Lower leg skin (tissue), 4 donors: ENCODE measurements around the gene PRR29. TPM values are rescaled to one million over a fixed set of nuclear protein-coding genes. Genes with fewer than 3 reads are reported as not detected.

Source experiments
- DNase-seq, 2 donors: peaks; one replicate each; pipeline ENCODE4 v3.0.0-alpha.2; 2019; ENCODE audit warnings: low spot score in 2 of 2
- H3K4me3 ChIP-seq: fragments of 200-600 bp; sonication (generic); 2 replicates; pipeline ENCODE4 v1.5.1; 2017; ENCODE audit warnings: mild to moderate bottlenecking, low read depth; ENCODE audit not compliant: poor library complexity, severe bottlenecking
- CTCF ChIP-seq, 3 donors: fragments of 450-650 bp; IDR thresholded peaks; one replicate each; pipeline ENCODE4 v1.5.1; 2016; ENCODE audit warnings: antibody characterized with exemption in 3 of 3, mild to moderate bottlenecking in 3 of 3, moderate library complexity in 2 of 3
- POLR2A ChIP-seq, 2 donors: fragments of 450-650 bp; IDR thresholded peaks; one replicate each; pipeline ENCODE4 v1.6.1; 2016 to 2017; ENCODE audit warnings: antibody characterized with exemption in 2 of 2, mild to moderate bottlenecking in 1 of 2, moderate library complexity in 1 of 2
- WGBS, 2 donors: methylation state at CpG; one replicate each; pipeline ENCODE4 v1.1.5; 2018; 5-methylcytosine and 5-hydroxymethylcytosine counted together
- intact Hi-C: fragments of 100-400 bp; cut with DNase I; formaldehyde crosslinking; loops from one replicate; pipeline ENCODE4 v1.15.0; 2023; ENCODE audit warnings: low total_unique reads
- total RNA-seq, 4 donors: library from RNA; depleted of rRNA; stranded (reverse); fragments of >200 nt; gene quantifications; one replicate each; pipeline ENCODE4 v1.1.0, GENCODE V29; 2016

Gene PRR29
- total RNA-seq, 4 donors from 2014 or later = 0.17 TPM; not detected in 3

GRCh38 chr17:63955232-63955631 lies 42.9 kb upstream of the PRR29 start:
- intact Hi-C loops = no loop called here
- H3K4me3 ChIP-seq = no peak overlapping the region
- no peak for DNase-seq
- no peak for TF ChIP-seq CTCF (IDR thresholded peaks at IDR 0.05)
- no peak for TF ChIP-seq POLR2A (IDR thresholded peaks at IDR 0.05)
- WGBS, 2 donors = 81 to 84% methylated on average over 11 of the region's 11 CpGs

GRCh38 chr17:63955791-63956190 lies 42.4 kb upstream of the PRR29 start:
- intact Hi-C loops = no loop called here
- WGBS, 2 donors = 80 to 90% methylated on average over 3 to 4 of the region's 4 CpGs
- no peak overlapping the region for H3K4me3 ChIP-seq
- TF ChIP-seq POLR2A (IDR thresholded peaks at IDR 0.05) (no peak), CTCF (IDR thresholded peaks at IDR 0.05) (no peak)
- DNase-seq = no peak

GRCh38 chr17:63956296-63956920 lies 41.7 kb upstream of the PRR29 start:
- WGBS, 2 donors = 96 to 97% methylated on average over 5 of the region's 5 CpGs

GRCh38 chr17:63960006-63960405 lies 38.1 kb upstream of the PRR29 start:
- TF ChIP-seq CTCF (IDR thresholded peaks at IDR 0.05) (no peak), POLR2A (IDR thresholded peaks at IDR 0.05) (no peak)

More at GRCh38 chr17:63956296-63956920, 41.7 kb upstream of the PRR29 start:
- no peak for TF ChIP-seq CTCF (IDR thresholded peaks at IDR 0.05)
- TF ChIP-seq POLR2A (IDR thresholded peaks at IDR 0.05) = no peak
- H3K4me3 ChIP-seq = no peak overlapping the region
- intact Hi-C loops = no loop called here
- no peak for DNase-seq

GRCh38 chr17:63960430-63960829 lies 37.7 kb upstream of the PRR29 start:
- WGBS, 2 donors = 61 to 73% methylated on average over 7 of the region's 7 CpGs
- intact Hi-C loops = no loop called here
- H3K4me3 ChIP-seq = no peak overlapping the region
- DNase-seq = no peak
- no peak for TF ChIP-seq POLR2A (IDR thresholded peaks at IDR 0.05)
- no peak for TF ChIP-seq CTCF (IDR thresholded peaks at IDR 0.05)

More at GRCh38 chr17:63960006-63960405, 38.1 kb upstream of the PRR29 start:
- 71 to 83% methylated on average over 8 of the region's 9 CpGs for WGBS, 2 donors
- DNase-seq = no peak
- intact Hi-C loops = no loop called here
- no peak overlapping the region for H3K4me3 ChIP-seq
